Neural cell (in vitro differentiated cells): ENCODE data around the gene BICC1. TPM values are rescaled to one million over a fixed set of nuclear protein-coding genes. Genes with fewer than 3 reads are reported as not detected.

ENCODE experiments used
- H2AFZ ChIP-seq: fragments of 200-600, 300-800 bp; sonication (generic), shearing (Covaris generic); 2 replicates; pipeline ENCODE4 v1.6.0; 2014; ENCODE audit warnings: low read depth, mild to moderate bottlenecking, antibody characterized with exemption, low read length, moderate library complexity
- H3F3A ChIP-seq: fragments of 200-600 bp; shearing (Covaris generic); 2 replicates; pipeline ENCODE4 v1.6.1; 2016; ENCODE audit warnings: mild to moderate bottlenecking, moderate library complexity, mixed read lengths, antibody characterized with exemption, low read length; ENCODE audit not compliant: insufficient read depth, poor library complexity, severe bottlenecking
- H3K27ac ChIP-seq: fragments of 200-600, 300-800 bp; sonication (generic), shearing (Covaris generic); 2 replicates; pipeline ENCODE4 v1.5.1; 2014; ENCODE audit warnings: mild to moderate bottlenecking, low read length, moderate library complexity
- H3K27me3 ChIP-seq: fragments of 300-800, 200-600 bp; sonication (generic), shearing (Covaris generic); 2 replicates; pipeline ENCODE4 v1.6.0; 2014; ENCODE audit warnings: mild to moderate bottlenecking, low read depth, low read length, moderate library complexity; ENCODE audit not compliant: insufficient read depth
- H3K36me3 ChIP-seq: fragments of 300-800, 200-600 bp; sonication (generic), shearing (Covaris generic); 2 replicates; pipeline ENCODE4 v1.5.1; 2014; ENCODE audit warnings: mild to moderate bottlenecking, antibody characterized with exemption, low read length, moderate library complexity; ENCODE audit not compliant: insufficient read depth
- H3K4me2 ChIP-seq: fragments of 300-800, 200-600 bp; sonication (generic), shearing (Covaris generic); 2 replicates; pipeline ENCODE4 v1.6.0; 2014; ENCODE audit warnings: mild to moderate bottlenecking, low read length
- H3K4me3 ChIP-seq: fragments of 300-800, 200-600 bp; sonication (generic), shearing (Covaris generic); 2 replicates; pipeline ENCODE4 v1.5.1; 2014; ENCODE audit warnings: mild to moderate bottlenecking, low read length, moderate library complexity
- H3K79me2 ChIP-seq: fragments of 200-600 bp; shearing (Covaris generic); replicated peaks from 2 replicates; pipeline ENCODE4 v1.6.0; 2014; ENCODE audit warnings: mild to moderate bottlenecking, low read length, moderate library complexity; ENCODE audit not compliant: insufficient read depth
- H3K9ac ChIP-seq: fragments of 300-800, 200-600 bp; sonication (generic), shearing (Covaris generic); 2 replicates; pipeline ENCODE4 v1.6.1; 2016; ENCODE audit warnings: mild to moderate bottlenecking, low read length, mixed read lengths
- H3K9me2 ChIP-seq: fragments of 200-600 bp; shearing (Covaris generic); 2 replicates; pipeline ENCODE4 v1.6.1; 2016; ENCODE audit warnings: mild to moderate bottlenecking, low read length, mixed read lengths; ENCODE audit not compliant: insufficient read depth
- H3K9me3 ChIP-seq: fragments of 200-600, 300-800 bp; sonication (generic), shearing (Covaris generic); 2 replicates; pipeline ENCODE4 v1.6.1; 2016; ENCODE audit warnings: mild to moderate bottlenecking, mixed run types, low read length, moderate library complexity, mixed read lengths
- H4K20me1 ChIP-seq: fragments of 200-600 bp; shearing (Covaris generic); 2 replicates; pipeline ENCODE4 v1.6.1; 2016; ENCODE audit warnings: mild to moderate bottlenecking, mixed run types; ENCODE audit not compliant: insufficient read depth
- EP300 ChIP-seq: fragments of 450-650 bp; conservative IDR thresholded peaks from 2 replicates; pipeline ENCODE4 v1.6.1; 2014; ENCODE audit warnings: antibody characterized with exemption, mild to moderate bottlenecking, moderate library complexity; ENCODE audit not compliant: poor library complexity, severe bottlenecking
- EZH2 ChIP-seq: fragments of 200-600, 300-800 bp; shearing (Covaris generic), sonication (generic); IDR thresholded peaks from 2 replicates; pipeline ENCODE4 v1.6.1; 2014; ENCODE audit warnings: antibody characterized with exemption, low read length, borderline replicate concordance, mild to moderate bottlenecking; ENCODE audit not compliant: insufficient read depth, poor library complexity, severe bottlenecking
- MXI1 ChIP-seq: fragments of 450-650 bp; conservative IDR thresholded peaks from 2 replicates; pipeline ENCODE4 v1.6.1; 2014; ENCODE audit warnings: antibody characterized with exemption, mild to moderate bottlenecking; ENCODE audit not compliant: poor library complexity, severe bottlenecking
- POLR2AphosphoS5 ChIP-seq: IDR thresholded peaks from 2 replicates; pipeline ENCODE4 v1.6.1; 2012
- RAD21 ChIP-seq: fragments of 450-650 bp; conservative IDR thresholded peaks from 2 replicates; pipeline ENCODE4 v1.6.1; 2014; ENCODE audit warnings: antibody characterized with exemption, mild to moderate bottlenecking, moderate library complexity
- SMC3 ChIP-seq: fragments of 450-650 bp; conservative IDR thresholded peaks from 2 replicates; pipeline ENCODE4 v1.6.1; 2014; ENCODE audit warnings: antibody characterized with exemption, mild to moderate bottlenecking, moderate library complexity; ENCODE audit not compliant: poor library complexity
- TAF1 ChIP-seq: IDR thresholded peaks from 2 replicates; pipeline ENCODE4 v1.6.1; 2012; ENCODE audit warnings: low read depth
- polyA plus RNA-seq: library from polyadenylated mRNA; depleted of rRNA; stranded (reverse); fragments of >200 nt; gene quantifications from 2 replicates; pipeline ENCODE4 v1.2.3, GENCODE V29; 2014
- TF ChIP-seq, protein P1 (sequence below): fragments of 450-650 bp; IDR thresholded peaks from 2 replicates; pipeline ENCODE4 v1.5.1; 2014; ENCODE audit warnings: antibody characterized with exemption, mild to moderate bottlenecking, moderate library complexity; ENCODE audit not compliant: poor library complexity, severe bottlenecking
- TF ChIP-seq, protein P2 (sequence below): IDR thresholded peaks from 2 replicates; pipeline ENCODE4 v1.6.1; 2012; ENCODE audit warnings: borderline replicate concordance

BICC1 gene
- polyA plus RNA-seq, 1 donor from 2014 or later, result 7.6 TPM

GRCh38 chr10:58817201-58817846 lies 304.7 kb downstream of the BICC1 start:
- Histone ChIP-seq H3K9me2 (no peaks in the 10 kb centered on the region), H3K9me3 (no peaks in the 10 kb centered on the region), H3K9ac (no peak overlapping the region), H3F3A (no peaks in the 10 kb centered on the region), H3K4me3 (no peak overlapping the region), H3K79me2 (no peaks in the 10 kb centered on the region), H3K36me3 (no peaks in the 10 kb centered on the region), H2AFZ (no peak overlapping the region), H3K4me2 (no peak overlapping the region), H3K27ac (peak overlapping the region; percentile 4), H4K20me1 (no peaks in the 10 kb centered on the region), H3K27me3 (no peaks in the 10 kb centered on the region)
- TF ChIP-seq TAF1, result no peak
- TF ChIP-seq, protein P1, sequence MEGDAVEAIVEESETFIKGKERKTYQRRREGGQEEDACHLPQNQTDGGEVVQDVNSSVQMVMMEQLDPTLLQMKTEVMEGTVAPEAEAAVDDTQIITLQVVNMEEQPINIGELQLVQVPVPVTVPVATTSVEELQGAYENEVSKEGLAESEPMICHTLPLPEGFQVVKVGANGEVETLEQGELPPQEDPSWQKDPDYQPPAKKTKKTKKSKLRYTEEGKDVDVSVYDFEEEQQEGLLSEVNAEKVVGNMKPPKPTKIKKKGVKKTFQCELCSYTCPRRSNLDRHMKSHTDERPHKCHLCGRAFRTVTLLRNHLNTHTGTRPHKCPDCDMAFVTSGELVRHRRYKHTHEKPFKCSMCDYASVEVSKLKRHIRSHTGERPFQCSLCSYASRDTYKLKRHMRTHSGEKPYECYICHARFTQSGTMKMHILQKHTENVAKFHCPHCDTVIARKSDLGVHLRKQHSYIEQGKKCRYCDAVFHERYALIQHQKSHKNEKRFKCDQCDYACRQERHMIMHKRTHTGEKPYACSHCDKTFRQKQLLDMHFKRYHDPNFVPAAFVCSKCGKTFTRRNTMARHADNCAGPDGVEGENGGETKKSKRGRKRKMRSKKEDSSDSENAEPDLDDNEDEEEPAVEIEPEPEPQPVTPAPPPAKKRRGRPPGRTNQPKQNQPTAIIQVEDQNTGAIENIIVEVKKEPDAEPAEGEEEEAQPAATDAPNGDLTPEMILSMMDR, result no peak
- no peak for TF ChIP-seq MXI1
- no peak for TF ChIP-seq EP300
- TF ChIP-seq SMC3, result no peak
- TF ChIP-seq EZH2, result no peak
- TF ChIP-seq POLR2AphosphoS5, result no peak

DNA sequence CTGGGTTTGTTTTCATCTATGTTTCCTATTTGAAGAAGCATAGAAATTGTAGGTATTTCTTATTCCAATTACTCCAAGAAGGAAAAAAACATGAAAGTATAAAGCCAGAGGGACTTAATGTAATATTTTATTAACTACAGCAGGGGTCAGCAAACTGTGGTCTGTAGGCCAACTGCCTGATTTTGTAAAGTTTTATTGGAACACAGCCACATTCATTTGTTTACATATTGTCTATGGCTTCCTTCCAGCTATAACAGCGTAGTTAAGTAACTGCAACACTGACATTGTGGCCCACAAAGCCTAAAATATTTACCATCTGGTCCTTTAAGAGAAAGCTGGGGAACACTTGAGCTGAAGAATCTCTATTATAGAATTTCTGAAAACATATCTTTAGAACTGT lies 306.2 kb downstream of the BICC1 start:
- TF ChIP-seq EP300 (no peak), SMC3 (no peak), EZH2 (no peak), POLR2AphosphoS5 (no peak), MXI1 (no peak), RAD21 (no peak), TAF1 (no peak)
- TF ChIP-seq, protein P1, result no peak
- TF ChIP-seq, protein P2, sequence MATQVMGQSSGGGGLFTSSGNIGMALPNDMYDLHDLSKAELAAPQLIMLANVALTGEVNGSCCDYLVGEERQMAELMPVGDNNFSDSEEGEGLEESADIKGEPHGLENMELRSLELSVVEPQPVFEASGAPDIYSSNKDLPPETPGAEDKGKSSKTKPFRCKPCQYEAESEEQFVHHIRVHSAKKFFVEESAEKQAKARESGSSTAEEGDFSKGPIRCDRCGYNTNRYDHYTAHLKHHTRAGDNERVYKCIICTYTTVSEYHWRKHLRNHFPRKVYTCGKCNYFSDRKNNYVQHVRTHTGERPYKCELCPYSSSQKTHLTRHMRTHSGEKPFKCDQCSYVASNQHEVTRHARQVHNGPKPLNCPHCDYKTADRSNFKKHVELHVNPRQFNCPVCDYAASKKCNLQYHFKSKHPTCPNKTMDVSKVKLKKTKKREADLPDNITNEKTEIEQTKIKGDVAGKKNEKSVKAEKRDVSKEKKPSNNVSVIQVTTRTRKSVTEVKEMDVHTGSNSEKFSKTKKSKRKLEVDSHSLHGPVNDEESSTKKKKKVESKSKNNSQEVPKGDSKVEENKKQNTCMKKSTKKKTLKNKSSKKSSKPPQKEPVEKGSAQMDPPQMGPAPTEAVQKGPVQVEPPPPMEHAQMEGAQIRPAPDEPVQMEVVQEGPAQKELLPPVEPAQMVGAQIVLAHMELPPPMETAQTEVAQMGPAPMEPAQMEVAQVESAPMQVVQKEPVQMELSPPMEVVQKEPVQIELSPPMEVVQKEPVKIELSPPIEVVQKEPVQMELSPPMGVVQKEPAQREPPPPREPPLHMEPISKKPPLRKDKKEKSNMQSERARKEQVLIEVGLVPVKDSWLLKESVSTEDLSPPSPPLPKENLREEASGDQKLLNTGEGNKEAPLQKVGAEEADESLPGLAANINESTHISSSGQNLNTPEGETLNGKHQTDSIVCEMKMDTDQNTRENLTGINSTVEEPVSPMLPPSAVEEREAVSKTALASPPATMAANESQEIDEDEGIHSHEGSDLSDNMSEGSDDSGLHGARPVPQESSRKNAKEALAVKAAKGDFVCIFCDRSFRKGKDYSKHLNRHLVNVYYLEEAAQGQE, result no peak
- H3K36me3 ChIP-seq, result no peaks in the 10 kb centered on the region
- H3K79me2 ChIP-seq, result no peaks in the 10 kb centered on the region
- no peaks in the 10 kb centered on the region for H3K9me2 ChIP-seq
- no peaks in the 10 kb centered on the region for H3K27me3 ChIP-seq
- no peak overlapping the region for H3K9ac ChIP-seq
- no peaks in the 10 kb centered on the region for H3F3A ChIP-seq
- H3K4me2 ChIP-seq, result no peak overlapping the region
- no peak overlapping the region for H3K4me3 ChIP-seq
- no peaks in the 10 kb centered on the region for H3K9me3 ChIP-seq
- H2AFZ ChIP-seq, result no peak overlapping the region
- H3K27ac ChIP-seq, result no peak overlapping the region
- no peaks in the 10 kb centered on the region for H4K20me1 ChIP-seq
